HEK293T (cell line): ENCODE results near the gene CELF4.

Experiments used
- CTCF ChIA-PET: fragments of 350-600 bp; formaldehyde crosslinking; extraction: SDS; loops from one replicate; lab custom pipeline; 2021; ENCODE audit warnings: antibody characterized with exemption, inconsistent platforms; lab: Yijun Ruan, JAX
- POLR2A ChIA-PET: fragments of 350-600 bp; formaldehyde crosslinking; extraction: SDS; loops from one replicate; lab custom pipeline; 2020; ENCODE audit warnings: antibody characterized with exemption, inconsistent platforms; lab: Yijun Ruan, JAX
- DNase-seq: peaks from one replicate; pipeline ENCODE4 v3.0.0; 2012; ENCODE audit warnings: mixed read lengths; ENCODE audit errors: extremely low spot score
- ARNT ChIP-seq: fragments of 450-650 bp; IDR thresholded peaks from 2 replicates; pipeline ENCODE4 v1.6.1; 2017; ENCODE audit warnings: mild to moderate bottlenecking
- BHLHE40 ChIP-seq: fragments of 450-650 bp; IDR thresholded peaks from 2 replicates; pipeline ENCODE4 v1.6.1; 2016; ENCODE audit warnings: mild to moderate bottlenecking, moderate library complexity, borderline replicate concordance
- CTBP1 ChIP-seq: fragments of 450-650 bp; IDR thresholded peaks from 2 replicates; pipeline ENCODE4 v1.6.1; 2016; ENCODE audit warnings: borderline replicate concordance
- ELF4 ChIP-seq: fragments of 450-650 bp; IDR thresholded peaks from 2 replicates; pipeline ENCODE4 v1.6.1; 2017; ENCODE audit warnings: antibody characterized with exemption
- FOXA1 ChIP-seq: fragments of 450-650 bp; IDR thresholded peaks from 2 replicates; pipeline ENCODE4 v1.6.1; 2016; ENCODE audit warnings: mild to moderate bottlenecking
- FOXK2 ChIP-seq: fragments of 450-650 bp; IDR thresholded peaks from 2 replicates; pipeline ENCODE4 v1.6.1; 2016; ENCODE audit warnings: mild to moderate bottlenecking
- FOXM1 ChIP-seq: fragments of 450-650 bp; IDR thresholded peaks from 2 replicates; pipeline ENCODE4 v1.6.1; 2017; ENCODE audit warnings: mild to moderate bottlenecking, borderline replicate concordance
- HDGF ChIP-seq: fragments of 450-650 bp; IDR thresholded peaks from 2 replicates; pipeline ENCODE4 v1.6.1; 2017; ENCODE audit warnings: antibody characterized with exemption, borderline replicate concordance
- L3MBTL2 ChIP-seq: fragments of 450-650 bp; conservative IDR thresholded peaks from 2 replicates; pipeline ENCODE4 v1.6.1; 2016; ENCODE audit warnings: mild to moderate bottlenecking
- LEF1 ChIP-seq: fragments of 450-650 bp; IDR thresholded peaks from 2 replicates; pipeline ENCODE4 v1.6.1; 2017; ENCODE audit warnings: mild to moderate bottlenecking, borderline replicate concordance
- NFRKB ChIP-seq: fragments of 450-650 bp; IDR thresholded peaks from 2 replicates; pipeline ENCODE4 v1.6.1; 2016; ENCODE audit warnings: mild to moderate bottlenecking, moderate library complexity
- PKNOX1 ChIP-seq: fragments of 450-650 bp; IDR thresholded peaks from 2 replicates; pipeline ENCODE4 v1.6.1; 2016
- SP1 ChIP-seq: fragments of 450-650 bp; IDR thresholded peaks from 2 replicates; pipeline ENCODE4 v1.6.1; 2017
- SUZ12 ChIP-seq: fragments of 450-650 bp; IDR thresholded peaks from 2 replicates; pipeline ENCODE4 v1.6.1; 2016; ENCODE audit warnings: mild to moderate bottlenecking
- TARDBP ChIP-seq: fragments of 450-650 bp; IDR thresholded peaks from 2 replicates; pipeline ENCODE4 v1.6.1; 2016
- ZNF384 ChIP-seq: fragments of 450-650 bp; IDR thresholded peaks from 2 replicates; pipeline ENCODE4 v1.6.1; 2016

CELF4 gene

GRCh38 chr18:37564711-37565100 is 892 bp downstream of the CELF4 start:
- peak; percentile 89 for DNase-seq

DNA sequence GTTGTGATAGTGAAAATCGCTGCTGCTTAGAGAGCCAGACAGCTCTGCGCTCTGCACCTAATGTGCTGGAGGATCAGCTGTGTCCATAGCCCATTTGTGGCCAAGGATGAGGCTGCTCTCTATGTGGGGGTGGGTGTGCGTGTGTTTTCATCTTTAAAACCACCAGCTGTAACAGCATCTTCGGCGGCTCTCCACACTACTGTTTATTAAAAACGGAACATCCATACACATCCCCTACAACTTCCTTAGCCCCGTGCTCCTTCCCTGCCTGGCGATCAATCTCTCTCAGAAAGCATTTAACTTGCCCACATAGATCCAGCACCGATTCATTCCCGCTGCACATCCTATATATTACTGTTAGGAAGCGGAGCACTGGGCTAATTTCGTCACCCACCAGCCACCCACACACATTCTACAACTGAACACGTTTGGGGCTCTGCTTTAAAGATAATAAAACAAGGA is 1.6 kb downstream of the CELF4 start:
- ChIA-PET POLR2A (no interaction called here), CTCF (no interaction called here)
- no peak for DNase-seq
- TF ChIP-seq CTBP1, result no peak
- TF ChIP-seq FOXK2, result no peak
- TF ChIP-seq ZNF384, result no peak
- no peak for TF ChIP-seq NFRKB
- no peak for TF ChIP-seq PKNOX1
- no peak for TF ChIP-seq SP1
- no peak for TF ChIP-seq HDGF
- no peak for TF ChIP-seq L3MBTL2
- TF ChIP-seq LEF1, result no peak
- TF ChIP-seq ARNT, result no peak
- no peak for TF ChIP-seq SUZ12
- no peak for TF ChIP-seq FOXM1

More at GRCh38 chr18:37564711-37565100, 892 bp downstream of the CELF4 start:
- ChIA-PET CTCF (interaction anchor here (1.3 to 1.7 kb wide), 2 partner anchors 31 to 214 kb away, joined by 3 to 4 read pairs; no protein-coding TSS in a partner anchor), POLR2A (no interaction called here)
- no peak for TF ChIP-seq ZNF384
- no peak for TF ChIP-seq FOXK2
- TF ChIP-seq CTBP1, result peak; percentile 39
- TF ChIP-seq L3MBTL2, result no peak
- no peak for TF ChIP-seq SP1

GRCh38 chr18:37561986-37562385 is 3.6 kb downstream of the CELF4 start:
- CTCF ChIA-PET, result no interaction called here

GRCh38 chr18:37560003-37560402 is 5.6 kb downstream of the CELF4 start:
- ChIA-PET CTCF (interaction anchor here (1.3 kb wide), 1 partner anchor 20 kb away, joined by 5 read pairs; no protein-coding TSS in a partner anchor), POLR2A (no interaction called here)
- DNase-seq, result no peak
- TF ChIP-seq NFRKB (no peak), FOXK2 (no peak), BHLHE40 (no peak), CTBP1 (no peak), L3MBTL2 (no peak), PKNOX1 (no peak), TARDBP (no peak), FOXA1 (no peak), LEF1 (no peak), SP1 (no peak), FOXM1 (no peak)

More at GRCh38 chr18:37561986-37562385, 3.6 kb downstream of the CELF4 start:
- TF ChIP-seq ELF4 (no peak), SUZ12 (no peak), HDGF (no peak), FOXK2 (no peak), FOXM1 (no peak), PKNOX1 (no peak), L3MBTL2 (no peak), ARNT (no peak), LEF1 (no peak), TARDBP (no peak), ZNF384 (no peak), NFRKB (no peak), BHLHE40 (no peak), SP1 (no peak), FOXA1 (no peak), CTBP1 (no peak)
- no peak for DNase-seq
- POLR2A ChIA-PET, result no interaction called here

GRCh38 chr18:37559194-37559593 is 6.4 kb downstream of the CELF4 start:
- POLR2A ChIA-PET, result no interaction called here
- CTCF ChIA-PET, result interaction anchor here (1.3 kb wide), 1 partner anchor 21 kb away, joined by 5 read pairs; no protein-coding TSS in a partner anchor
- no peak for DNase-seq
- TF ChIP-seq ZNF384 (no peak), BHLHE40 (no peak), NFRKB (no peak), HDGF (no peak), ELF4 (no peak), PKNOX1 (no peak)

DNA sequence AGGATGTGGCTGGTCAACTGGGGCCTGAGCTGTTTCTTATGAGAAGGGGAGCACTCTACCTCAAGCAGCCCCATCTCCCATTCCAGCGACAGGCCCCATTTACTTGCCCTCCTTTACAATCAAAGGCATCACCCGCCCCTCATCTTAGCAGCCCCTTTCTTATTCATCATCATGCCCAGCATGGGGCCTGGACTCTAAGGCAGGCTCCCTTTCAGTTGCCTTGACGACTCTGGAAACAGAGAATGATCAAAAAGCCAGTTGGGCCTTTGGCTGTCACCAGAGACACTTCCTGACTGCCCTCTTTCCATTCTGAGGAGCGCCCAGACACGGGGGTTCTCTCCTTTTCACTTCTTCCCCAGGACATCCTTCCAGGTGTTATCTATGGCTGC is 11.2 kb downstream of the CELF4 start:
- ChIA-PET CTCF (no interaction called here), POLR2A (interaction anchor here (1.2 kb wide), 1 partner anchor 58 kb away, joined by 3 read pairs; no protein-coding TSS in a partner anchor)
- no peak for TF ChIP-seq FOXA1
- no peak for DNase-seq
